GM18519 (cell line): ENCODE data around the gene RXFP1.

Experiments used
- ATAC-seq: cut with Tn5 transposase; IDR thresholded peaks from one replicate; pipeline ENCODE4 v1.9.1; 2021; ENCODE audit warnings: mild to moderate bottlenecking, moderate library complexity; ENCODE audit not compliant: unreplicated experiment, low FRiP score

RXFP1 gene

DNA sequence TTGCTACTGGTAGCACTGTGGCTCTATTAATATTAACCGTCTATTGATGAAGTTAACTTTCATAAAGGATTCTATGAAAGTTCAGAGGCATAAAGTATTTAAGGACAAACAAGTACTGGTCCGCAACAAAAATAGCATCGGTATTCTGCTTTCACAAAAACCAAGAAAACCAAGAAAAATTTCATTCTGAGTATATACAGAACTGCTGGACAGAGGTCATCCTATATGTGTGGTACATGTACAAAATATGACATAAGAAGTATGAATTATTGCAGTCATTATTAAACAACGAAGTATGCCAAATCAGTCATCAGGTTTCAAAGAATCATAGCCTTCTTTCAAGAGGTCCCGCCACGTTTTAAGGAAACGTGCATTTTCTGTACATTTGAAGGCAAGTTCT is 147.6 kb downstream of the RXFP1 start:
- no peak for ATAC-seq

DNA sequence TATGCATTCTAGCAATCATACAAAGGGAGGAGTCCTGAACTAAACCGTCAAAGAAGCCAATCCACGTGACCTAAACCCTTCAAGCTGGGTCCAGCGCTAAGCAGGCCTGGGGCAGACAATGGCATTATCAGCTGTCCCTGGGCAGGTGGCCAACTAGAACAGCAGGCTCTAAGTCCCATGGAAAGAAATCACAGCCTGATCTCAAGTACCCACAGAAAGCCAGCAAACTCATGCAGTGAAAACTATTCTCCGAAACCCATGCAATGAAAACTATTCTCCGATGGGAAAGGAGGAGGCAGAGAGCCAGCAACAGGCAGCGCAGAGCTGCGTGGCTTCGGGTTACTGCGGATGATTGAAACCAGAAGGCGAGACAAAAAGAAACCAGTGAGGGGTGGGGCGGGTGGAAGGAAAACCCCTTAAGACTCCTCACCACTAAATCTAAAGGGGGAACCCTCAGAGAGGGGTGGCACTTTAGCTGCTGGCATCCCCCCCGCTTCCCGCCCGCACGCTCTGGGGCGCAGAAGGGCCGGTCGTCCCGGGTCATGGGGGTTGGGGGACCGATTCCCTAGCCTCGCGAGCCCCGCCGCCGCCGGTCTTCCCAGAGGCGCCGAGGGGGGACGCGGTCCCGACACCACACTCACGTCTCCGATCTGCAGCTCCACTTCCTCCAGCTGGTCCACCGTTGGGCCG is 149.4 kb downstream of the RXFP1 start:
- ATAC-seq = peak; percentile 17

DNA sequence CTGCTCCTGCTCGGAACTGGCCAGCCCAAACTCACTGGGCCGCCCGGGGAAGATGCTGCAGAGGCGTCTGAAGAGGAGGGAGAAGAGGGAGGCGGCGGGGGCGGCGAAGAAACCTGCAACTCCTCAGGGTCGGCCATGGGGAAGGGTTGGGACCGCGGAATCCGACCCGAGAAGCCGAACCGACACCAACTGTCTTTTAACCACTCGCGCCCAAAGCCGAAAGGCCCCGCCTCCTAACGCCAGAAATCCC is 149.9 kb downstream of the RXFP1 start, which contains the start of gene C4orf46:
Gene C4orf46 (minus strand): TSS at position 223 of the 250 bp plus-strand sequence. CDS start 86 bp downstream, at position 137.
- no peak for ATAC-seq

DNA sequence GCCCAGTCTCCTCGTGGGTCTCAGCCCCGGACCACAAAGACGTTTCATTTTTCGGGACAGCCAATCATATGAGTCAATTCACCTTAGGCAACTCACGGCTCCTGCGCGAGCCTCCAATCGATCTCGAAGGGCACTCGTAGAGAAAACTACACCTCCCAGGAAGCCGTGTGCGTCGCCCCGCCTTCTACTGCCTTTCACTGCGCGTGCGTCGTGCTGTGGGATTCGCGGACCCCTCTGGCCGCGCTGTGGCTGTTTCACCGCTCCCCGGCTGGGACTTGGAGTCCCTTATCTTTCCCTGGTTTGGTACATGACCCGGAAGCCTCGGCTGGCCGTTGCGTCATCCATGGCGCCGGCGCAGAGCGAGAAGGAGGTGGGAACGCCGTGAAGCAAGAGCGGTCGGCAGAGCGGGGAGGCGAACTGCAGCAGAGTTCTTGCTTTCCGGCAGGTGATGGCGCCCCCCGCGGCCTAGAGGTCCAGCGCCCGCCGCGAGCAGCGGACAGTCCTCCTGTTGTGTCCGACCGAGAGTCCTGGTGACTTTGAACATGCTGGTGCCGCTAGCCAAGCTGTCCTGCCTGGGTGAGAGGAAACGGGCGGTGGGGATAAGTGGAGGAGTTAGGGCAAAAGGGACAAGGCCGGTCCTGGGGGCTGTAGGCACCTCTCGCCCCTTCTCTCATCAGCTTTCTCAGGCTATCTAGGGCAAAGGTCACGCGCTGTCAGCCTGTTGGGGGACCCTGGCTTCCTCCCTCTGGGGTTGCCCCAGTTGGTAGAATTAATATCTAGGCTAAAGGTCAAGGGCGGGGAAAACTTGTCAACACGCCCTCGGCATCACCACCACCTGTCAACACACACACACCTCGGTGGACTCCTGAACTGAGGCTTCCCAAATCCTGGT is 150.5 kb downstream of the RXFP1 start, which contains the start of gene ETFDH:
Gene ETFDH (plus strand): TSS at position 382 of the 892 bp plus-strand sequence. CDS start 161 bp downstream, at position 543.
- peak; percentile 90 for ATAC-seq

DNA sequence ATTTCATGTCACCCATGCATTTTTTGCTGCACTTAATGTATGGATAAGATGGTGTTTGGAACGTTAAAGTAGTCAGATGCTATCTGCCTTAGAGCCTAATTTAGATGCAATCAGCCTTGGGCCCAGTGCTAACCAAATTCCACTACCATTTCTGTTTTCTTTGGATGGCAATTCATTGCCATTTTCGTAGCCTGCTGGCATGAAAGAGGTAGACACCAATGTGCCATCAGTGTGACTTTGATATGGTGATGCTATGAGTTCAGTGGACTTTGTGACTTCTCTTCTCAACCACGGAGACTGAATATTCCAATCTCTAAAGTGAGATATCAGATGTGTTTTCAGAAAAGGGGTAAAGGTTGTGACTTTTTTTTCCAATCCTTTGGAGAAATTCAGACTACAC is 152.0 kb downstream of the RXFP1 start:
- ATAC-seq = no peak

DNA sequence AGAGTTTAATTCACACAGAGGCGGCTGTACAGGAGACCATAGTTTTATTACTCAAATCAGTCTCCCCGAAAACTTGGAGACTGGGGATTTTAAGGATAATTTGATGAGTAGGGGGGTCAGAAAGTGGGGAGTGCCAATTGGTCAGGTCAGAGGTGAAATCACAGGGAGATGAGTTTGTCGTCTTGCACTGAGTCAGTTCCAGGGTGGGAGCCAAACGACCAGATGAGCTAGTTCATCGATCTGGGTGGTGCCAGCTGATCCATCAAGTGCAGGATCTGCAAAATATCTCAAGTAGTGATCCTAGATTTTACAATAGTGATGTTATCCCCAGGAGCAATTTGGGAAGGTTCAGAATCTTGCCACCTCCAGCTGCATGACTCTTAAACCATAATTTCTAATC is 154.4 kb downstream of the RXFP1 start:
- no peak for ATAC-seq

DNA sequence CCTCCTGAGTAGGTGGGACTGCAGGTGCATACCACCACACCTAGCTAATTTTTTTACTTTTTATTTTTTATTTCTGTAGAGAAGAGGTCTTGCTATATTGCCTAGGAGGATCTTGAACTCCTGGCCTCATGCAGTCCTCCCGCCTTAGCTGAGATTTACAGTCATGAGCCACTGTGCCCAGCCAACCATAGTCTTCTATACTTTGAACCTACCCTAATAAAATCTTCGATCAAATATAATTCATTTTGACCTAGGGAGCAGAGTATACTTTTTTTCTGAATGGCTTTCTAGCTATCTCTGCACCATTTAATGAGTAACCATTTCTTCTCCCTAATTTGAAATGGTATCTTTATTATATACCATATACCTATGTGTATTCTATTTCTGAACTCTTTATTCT is 157.1 kb downstream of the RXFP1 start:
- ATAC-seq = no peak

DNA sequence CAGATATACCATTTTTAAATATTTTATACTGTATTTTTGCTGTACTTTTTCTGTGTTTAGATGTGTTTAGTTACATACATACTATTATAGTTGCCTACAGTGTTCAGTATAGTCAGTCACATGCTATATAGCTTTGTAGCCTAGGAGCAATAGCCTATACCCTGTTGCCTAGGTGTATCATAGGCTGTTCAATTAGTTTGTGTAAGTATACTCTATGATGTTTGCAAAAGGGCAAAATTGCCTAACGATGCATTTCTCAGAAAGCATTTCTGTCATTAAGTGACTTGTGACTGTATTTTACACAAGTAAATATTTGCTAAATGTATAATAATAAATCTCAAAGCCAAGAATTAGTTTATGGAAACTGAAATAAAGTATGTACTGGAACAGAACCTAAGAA is 159.9 kb downstream of the RXFP1 start:
- ATAC-seq = no peak

DNA sequence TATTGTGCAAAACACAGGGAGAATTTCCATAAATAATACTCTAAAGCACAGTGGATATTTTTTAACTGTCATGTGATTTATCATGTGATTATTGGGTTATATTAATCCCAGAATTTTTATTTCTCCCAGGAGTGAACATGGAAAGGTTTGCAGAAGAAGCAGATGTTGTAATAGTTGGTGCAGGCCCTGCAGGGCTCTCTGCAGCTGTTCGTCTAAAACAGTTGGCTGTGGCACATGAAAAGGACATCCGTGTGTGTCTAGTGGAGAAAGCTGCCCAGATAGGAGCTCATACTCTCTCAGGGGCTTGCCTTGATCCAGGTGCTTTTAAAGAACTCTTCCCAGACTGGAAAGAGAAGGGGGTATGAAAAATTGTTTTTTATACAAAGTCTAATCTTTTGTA is 160.4 kb downstream of the RXFP1 start:
- no peak for ATAC-seq

DNA sequence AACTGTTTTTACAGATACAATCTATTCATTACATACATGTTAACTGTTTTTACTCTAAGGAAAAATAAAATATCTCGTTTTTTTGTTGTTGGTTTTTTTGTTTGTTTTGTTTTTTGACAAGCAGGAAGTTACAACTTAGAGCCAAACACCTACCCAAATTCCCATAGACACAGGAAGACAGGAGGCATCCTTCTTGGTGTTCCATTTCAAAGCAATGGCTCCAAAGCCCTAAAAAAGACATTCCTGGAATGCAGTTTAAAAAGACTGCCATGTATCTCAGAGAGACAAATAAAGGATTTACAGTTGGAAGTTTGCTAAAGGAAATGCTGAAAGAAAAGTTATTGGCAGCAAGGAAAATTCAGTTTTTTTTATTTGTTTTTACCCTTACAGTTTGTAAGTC is 167.1 kb downstream of the RXFP1 start:
- no peak for ATAC-seq
